ENCODE results near the gene APLN. TPM values are rescaled to one million over a fixed set of nuclear protein-coding genes. Genes with fewer than 3 reads are reported as not detected.

APLN gene
- total RNA-seq, 4 donors from 2014 or later = 0.19 to 0.44 TPM; not detected in 2

DNA sequence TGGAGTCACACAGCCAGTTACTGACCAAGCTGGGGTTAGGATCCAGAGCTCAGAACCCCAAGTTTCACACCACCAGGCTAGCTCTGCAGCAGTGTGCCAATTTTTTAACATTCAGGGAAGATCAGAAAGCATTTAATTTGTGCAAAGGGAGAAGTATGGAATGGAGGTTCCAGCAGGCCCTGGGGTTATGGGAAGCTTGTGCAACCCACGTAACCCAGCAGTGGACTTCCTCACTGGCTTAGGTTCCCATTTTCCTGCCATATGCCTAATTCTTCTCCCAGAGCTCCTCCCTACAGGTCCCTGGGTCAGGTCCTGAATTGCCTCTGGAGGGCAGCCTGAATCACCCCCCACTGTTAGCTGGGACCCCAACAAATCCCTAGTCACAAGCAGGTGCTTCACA, 14.0 kb downstream of the APLN start:
- TF ChIP-seq, protein P1, sequence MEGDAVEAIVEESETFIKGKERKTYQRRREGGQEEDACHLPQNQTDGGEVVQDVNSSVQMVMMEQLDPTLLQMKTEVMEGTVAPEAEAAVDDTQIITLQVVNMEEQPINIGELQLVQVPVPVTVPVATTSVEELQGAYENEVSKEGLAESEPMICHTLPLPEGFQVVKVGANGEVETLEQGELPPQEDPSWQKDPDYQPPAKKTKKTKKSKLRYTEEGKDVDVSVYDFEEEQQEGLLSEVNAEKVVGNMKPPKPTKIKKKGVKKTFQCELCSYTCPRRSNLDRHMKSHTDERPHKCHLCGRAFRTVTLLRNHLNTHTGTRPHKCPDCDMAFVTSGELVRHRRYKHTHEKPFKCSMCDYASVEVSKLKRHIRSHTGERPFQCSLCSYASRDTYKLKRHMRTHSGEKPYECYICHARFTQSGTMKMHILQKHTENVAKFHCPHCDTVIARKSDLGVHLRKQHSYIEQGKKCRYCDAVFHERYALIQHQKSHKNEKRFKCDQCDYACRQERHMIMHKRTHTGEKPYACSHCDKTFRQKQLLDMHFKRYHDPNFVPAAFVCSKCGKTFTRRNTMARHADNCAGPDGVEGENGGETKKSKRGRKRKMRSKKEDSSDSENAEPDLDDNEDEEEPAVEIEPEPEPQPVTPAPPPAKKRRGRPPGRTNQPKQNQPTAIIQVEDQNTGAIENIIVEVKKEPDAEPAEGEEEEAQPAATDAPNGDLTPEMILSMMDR (IDR thresholded peaks at IDR 0.05; ENCODE audit: low read depth) = no peak

DNA sequence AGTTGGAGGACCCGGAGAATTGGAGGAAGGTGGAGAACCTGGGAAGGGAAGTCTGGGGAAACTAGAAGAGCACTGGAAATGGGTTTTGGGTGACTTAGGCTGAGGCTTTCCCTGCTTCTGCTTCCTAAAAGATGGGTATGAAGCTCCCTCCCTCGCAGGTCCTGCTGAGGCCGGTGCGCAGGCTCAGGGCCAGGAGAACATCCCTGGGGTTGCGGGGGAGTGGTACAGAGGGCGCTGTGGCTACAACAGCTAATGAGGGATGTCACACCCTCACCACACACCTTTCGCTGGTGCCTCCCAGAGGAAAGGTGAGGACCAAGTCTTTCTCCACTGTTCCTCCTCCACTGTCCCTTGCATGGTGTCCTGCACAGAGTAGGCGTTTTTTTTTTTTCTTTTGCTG, 15.8 kb downstream of the APLN start:
- TF ChIP-seq, protein P1 (IDR thresholded peaks at IDR 0.05; ENCODE audit: low read depth) = no peak

DNA sequence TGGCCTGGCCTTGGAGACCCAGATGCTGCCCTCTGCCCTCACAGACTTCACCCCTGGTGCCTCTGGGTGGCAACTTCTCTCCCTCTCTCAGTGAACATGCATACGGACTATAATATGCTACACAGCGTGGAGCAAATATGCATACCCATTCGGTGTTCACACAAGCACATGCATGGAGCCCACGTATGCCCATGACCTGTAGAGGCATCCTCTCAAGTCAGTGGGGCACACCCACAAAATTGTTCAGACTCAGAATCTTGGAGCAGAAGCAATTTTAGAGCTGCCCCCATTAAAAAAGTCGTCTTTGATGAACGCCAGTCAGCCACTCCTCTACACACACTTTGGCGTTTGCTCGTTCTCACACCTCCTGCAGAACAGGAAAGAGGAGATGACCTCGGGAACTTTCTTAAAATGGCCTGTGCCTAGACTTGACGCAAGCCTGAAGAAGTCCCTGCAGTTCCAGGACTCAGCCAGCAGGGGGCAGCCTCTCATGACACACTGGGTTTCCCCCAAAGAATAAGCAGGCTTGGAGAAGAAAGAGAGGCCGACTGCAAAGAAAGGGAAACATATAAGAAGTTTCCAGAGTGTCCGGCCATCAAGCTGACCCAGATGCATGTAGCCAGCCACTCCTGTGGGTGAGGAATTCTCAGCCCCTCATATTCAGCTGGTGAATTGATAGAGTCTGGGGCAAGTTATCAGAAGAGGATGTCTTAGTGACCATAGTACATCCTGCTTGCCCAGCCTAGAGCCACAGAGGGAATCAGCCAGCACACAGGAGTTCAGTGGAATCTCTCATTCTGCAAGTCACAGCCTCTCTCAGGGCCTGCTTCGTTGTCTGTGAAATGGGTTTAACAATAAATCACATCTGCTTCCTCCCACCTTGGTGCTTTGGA, 17.3 kb downstream of the APLN start:
- TF ChIP-seq, protein P1 (IDR thresholded peaks at IDR 0.05; ENCODE audit: low read depth) = no peak

DNA sequence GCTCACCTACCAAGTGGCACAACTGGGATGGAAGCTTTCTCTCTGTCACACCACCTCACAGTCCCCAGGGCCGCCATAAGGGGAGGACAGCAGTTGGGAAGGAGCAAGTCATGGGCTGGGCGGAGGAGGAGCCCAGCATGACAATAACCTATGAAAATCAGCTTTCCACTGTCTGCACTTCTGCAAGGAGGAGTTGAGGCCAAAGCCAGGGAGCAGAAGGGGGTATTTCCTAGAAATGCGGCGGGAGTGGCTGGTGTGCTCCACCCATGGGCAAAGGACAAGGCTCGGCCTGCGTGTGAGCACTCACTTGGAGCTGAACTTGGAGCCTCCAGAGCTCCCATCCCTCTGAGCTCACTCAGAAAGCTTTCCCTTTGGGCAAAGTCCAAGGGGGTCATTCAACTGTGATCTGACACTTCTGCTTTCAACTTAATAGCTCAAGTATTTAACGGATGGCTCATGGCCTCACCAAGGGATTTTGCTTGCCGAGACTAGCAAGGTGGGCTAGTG, 18.5 kb downstream of the APLN start:
- TF ChIP-seq, protein P1 (IDR thresholded peaks at IDR 0.05; ENCODE audit: low read depth) = no peak

DNA sequence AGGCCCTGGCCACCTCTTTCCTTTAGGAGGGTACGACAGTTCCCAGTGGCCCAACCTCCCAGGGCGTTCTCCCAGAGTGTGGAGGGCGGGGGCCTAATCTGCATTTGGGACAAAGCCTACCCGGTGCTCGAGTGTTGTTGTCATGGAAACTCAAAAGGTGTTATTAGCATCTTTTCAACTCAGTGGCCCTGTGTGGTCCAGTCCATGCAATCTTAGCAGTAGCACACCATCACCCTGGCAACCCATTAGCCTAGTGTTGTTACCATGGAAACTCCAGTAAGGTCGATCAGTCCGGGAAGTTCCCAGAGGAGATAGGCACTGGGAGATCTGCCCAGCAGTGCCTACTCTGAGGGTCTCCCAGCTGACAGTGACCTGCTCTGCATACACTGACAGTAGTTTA, 20.2 kb downstream of the APLN start:
- TF ChIP-seq, protein P1 (IDR thresholded peaks at IDR 0.05; ENCODE audit: low read depth) = no peak

DNA sequence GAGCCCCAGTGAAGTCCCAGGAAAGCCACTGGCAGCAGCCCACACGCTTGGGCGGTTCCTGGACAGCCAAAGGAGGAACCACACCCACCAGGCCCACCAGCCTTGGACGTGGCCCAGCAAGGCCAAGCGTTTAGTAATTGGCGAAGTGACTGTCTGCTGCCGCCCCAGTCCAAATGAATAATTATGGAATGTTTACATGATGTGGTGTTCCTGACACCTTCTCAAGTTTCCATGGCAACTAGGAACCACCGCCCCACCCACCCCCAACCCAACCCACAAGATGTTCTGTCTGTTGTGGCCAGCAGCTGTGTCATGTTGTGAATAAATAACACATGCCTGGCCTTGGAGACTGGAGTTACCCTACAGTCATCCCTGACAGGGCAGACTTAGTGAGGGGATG, 22.3 kb downstream of the APLN start:
- TF ChIP-seq, protein P1 (IDR thresholded peaks at IDR 0.05; ENCODE audit: low read depth) = no peak

DNA sequence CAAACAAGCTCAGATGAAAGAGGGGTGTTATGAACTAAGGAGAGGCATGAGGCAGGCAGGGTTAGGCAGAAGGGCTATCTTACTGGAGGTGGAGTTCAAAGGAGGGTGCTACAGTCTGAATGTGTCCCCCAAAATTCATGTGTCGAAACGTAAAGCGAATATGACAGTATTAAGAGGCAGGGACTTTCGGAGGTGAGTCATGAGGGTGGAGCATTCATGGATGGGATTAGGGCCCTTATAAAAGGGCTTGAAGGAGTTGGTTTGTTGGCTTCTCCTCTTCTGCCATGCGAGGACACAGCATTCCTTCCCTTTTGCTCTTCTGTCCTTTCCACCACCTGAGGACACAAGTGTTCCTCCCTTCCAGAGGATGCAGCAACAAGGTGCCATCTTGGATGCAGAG, 22.9 kb downstream of the APLN start:
- TF ChIP-seq, protein P1 (IDR thresholded peaks at IDR 0.05; ENCODE audit: low read depth) = no peak
